Endothelial cell of umbilical vein (primary cell): ENCODE results near the gene PPIB. TPM values are rescaled to one million over a fixed set of nuclear protein-coding genes. Genes with fewer than 3 reads are reported as not detected.
A peak's percentile ranks its signal among the peaks of the same experiment; 100 is the strongest.

Source experiments
- BruUV-seq: library from RNA; stranded (reverse); fragments of 400-500 nt; replicated peaks from 2 replicates; lab custom pipeline; 2021; lab: Mats Ljungman, UMichigan
- CTCF ChIA-PET: fragments of 300-600, 350-600 bp; sonication (Branson Sonifier 250); formaldehyde crosslinking; loops from one replicate; lab custom pipeline; 2021; ENCODE audit warnings: antibody characterized with exemption, inconsistent platforms; lab: Charles Lee
- POLR2A ChIA-PET: fragments of 300-600, 350-600 bp; sonication (Branson Sonifier 250); formaldehyde crosslinking; loops from one replicate; lab custom pipeline; 2021; ENCODE audit warnings: antibody characterized with exemption, inconsistent platforms; lab: Charles Lee
- DNase-seq: peaks from one replicate; pipeline ENCODE4 v3.0.0-alpha.2; 2011; ENCODE audit warnings: low read depth, low spot score
- FAIRE-seq: peaks from 2 replicates; lab custom pipeline; 2011; peaks lifted over from hg19 to GRCh38; lab: Jason Lieb, UNC
- H2AFZ ChIP-seq: 2 replicates; pipeline ENCODE4 v1.6.0; 2012; ENCODE audit warnings: low read depth, low read length, control low read depth, inconsistent platforms
- H3K27ac ChIP-seq: 2 replicates; pipeline ENCODE4 v1.5.1; 2011; ENCODE audit warnings: low read depth, mild to moderate bottlenecking, control low read depth, low read length, moderate library complexity; ENCODE audit not compliant: insufficient read depth
- H3K27me3 ChIP-seq, 2 experiments: 2 replicates each; pipeline versions ENCODE4 v1.6.0 to v1.6.1; 2011; ENCODE audit warnings: low read length in 2 of 2, mixed read lengths in 1 of 2; ENCODE audit not compliant: control insufficient read depth in 2 of 2, insufficient read depth in 2 of 2
- H3K36me3 ChIP-seq, 2 experiments: 2 replicates in 1 of 2; 3 replicates in 1 of 2; pipeline ENCODE4 v1.5.1; 2011; ENCODE audit warnings: low read length in 2 of 2, mild to moderate bottlenecking in 1 of 2, moderate library complexity in 1 of 2; ENCODE audit not compliant: control insufficient read depth in 2 of 2, insufficient read depth in 2 of 2; ENCODE audit errors: extremely low read depth in 1 of 2
- H3K4me1 ChIP-seq: 3 replicates; pipeline ENCODE4 v1.5.1; 2011; ENCODE audit warnings: mild to moderate bottlenecking, low read length; ENCODE audit not compliant: control insufficient read depth, insufficient read depth; ENCODE audit errors: extremely low read depth
- H3K4me2 ChIP-seq: 2 replicates; pipeline ENCODE4 v1.6.1; 2011; ENCODE audit warnings: low read length, control low read depth, mixed read lengths; ENCODE audit not compliant: insufficient read depth
- H3K4me3 ChIP-seq, 3 experiments: fragments of 200-600 bp in 1 of 3; sonication (generic), shearing (Covaris generic) in 1 of 3; replicated peaks in 1 of 3; 2 replicates each; pipeline ENCODE4 v1.5.1; 2011 to 2016; ENCODE audit warnings: control low read depth in 3 of 3, low read length in 3 of 3, mild to moderate bottlenecking in 2 of 3, inconsistent platforms in 1 of 3, low read depth in 1 of 3, moderate library complexity in 1 of 3; ENCODE audit not compliant: insufficient read depth in 1 of 3
- H3K79me2 ChIP-seq: 2 replicates; pipeline ENCODE4 v1.6.0; 2012; ENCODE audit warnings: low read length, inconsistent platforms; ENCODE audit not compliant: control insufficient read depth, insufficient read depth
- H3K9ac ChIP-seq: replicated peaks from 2 replicates; pipeline ENCODE3; 2011; ENCODE audit warnings: low read length, control low read depth; ENCODE audit not compliant: insufficient read depth; ENCODE audit errors: extremely low read depth
- H3K9me1 ChIP-seq: replicated peaks from 3 replicates; pipeline ENCODE4 v1.6.0; 2011; ENCODE audit warnings: mild to moderate bottlenecking, low read length; ENCODE audit not compliant: control insufficient read depth, insufficient read depth; ENCODE audit errors: extremely low read depth
- H3K9me3 ChIP-seq: replicated peaks from 2 replicates; pipeline ENCODE4 v1.5.1; 2012; ENCODE audit warnings: low read length, inconsistent platforms; ENCODE audit not compliant: control insufficient read depth, insufficient read depth
- H4K20me1 ChIP-seq: replicated peaks from 2 replicates; pipeline ENCODE3; 2011; ENCODE audit warnings: mild to moderate bottlenecking, low read length; ENCODE audit not compliant: control insufficient read depth, insufficient read depth; ENCODE audit errors: extremely low read depth
- CTCF ChIP-seq, 2 donors: IDR thresholded peaks; 1 replicate in 1 of 2; 2 replicates in 1 of 2; pipeline ENCODE4 v1.5.1; 2011; ENCODE audit warnings: low read length in 2 of 2, mild to moderate bottlenecking in 2 of 2, moderate library complexity in 2 of 2, control low read depth in 1 of 2, inconsistent platforms in 1 of 2, low read depth in 1 of 2; ENCODE audit not compliant: insufficient read depth in 1 of 2; ENCODE audit errors: extremely low read depth in 1 of 2
- FOS ChIP-seq: IDR thresholded peaks from 2 replicates; pipeline ENCODE4 v1.6.1; 2011; ENCODE audit warnings: mild to moderate bottlenecking, low read length, moderate library complexity, borderline replicate concordance; ENCODE audit not compliant: insufficient read depth
- MYC ChIP-seq: IDR thresholded peaks from one replicate; pipeline ENCODE4 v1.6.1; 2011; ENCODE audit warnings: mild to moderate bottlenecking, low read depth, low read length
- dilution Hi-C: fragments of 300-500 bp; cut with MboI; formaldehyde crosslinking; loops from one replicate; pipeline ENCODE4 v1.15.0; 2019; ENCODE audit warnings: low sequenced_read_pairs; ENCODE audit not compliant: extremely low pct_ligation_motif_present
- intact Hi-C: fragments of 100-400 bp; cut with micrococcal nuclease; formaldehyde crosslinking; loops from one replicate; pipeline ENCODE4 v1.10.0; 2022
- polyA plus RNA-seq, 4 experiments: library from polyadenylated mRNA; depleted of rRNA in 3 of 4; stranded (reverse) in 3 of 4; unstranded in 1 of 4; fragments of >200 nt; gene quantifications; 2 replicates each; pipeline versions ENCODE4 v1.2.1 to v1.2.3, GENCODE V29; 2011 to 2012; ENCODE audit warnings: missing spikeins in 1 of 4
- total RNA-seq: library from RNA; stranded (reverse); gene quantifications from 2 replicates; pipeline ENCODE4 v1.2.3, GENCODE V29; 2021

Gene PPIB
- total and polyA plus RNA-seq, 2 donors (not counting 3 experiments of a cell fraction or from before 2014, with no cell fraction given), result 840 to 1,240 TPM

GRCh38 chr15:64191971-64192830, 29.4 kb upstream of the PPIB start:
- ChIA-PET POLR2A (no interaction called here), CTCF (interaction anchor here (0.8 to 1.3 kb wide), 2 partner anchors 8 to 10 kb away, joined by 3 read pairs; no protein-coding TSS in a partner anchor)
- Histone ChIP-seq H3K36me3 (no peaks in the 10 kb centered on the region), H3K9me1 (no peaks in the 10 kb centered on the region), H3K27me3 (no peaks in the 10 kb centered on the region), H3K4me3 (no peak overlapping the region), H3K4me2 (no peak overlapping the region), H3K9me3 (no peaks in the 10 kb centered on the region), H3K4me1 (no peaks in the 10 kb centered on the region), H3K27ac (no peak overlapping the region), H3K9ac (no peak overlapping the region), H4K20me1 (no peaks in the 10 kb centered on the region), H3K79me2 (no peaks in the 10 kb centered on the region), H2AFZ (no peak overlapping the region)
- DNase-seq (no peak), FAIRE-seq (no peak)
- dilution Hi-C loops (no loop called here), intact Hi-C loops (no loop called here)
- no TSS peak for BruUV-seq
- no peak for TF ChIP-seq CTCF (IDR thresholded peaks at IDR 0.05; ENCODE audit: extremely low read depth in 1 of 2, insufficient read depth in 1 of 2, low read depth in 1 of 2, low read length in 2 of 2)

- TF ChIP-seq FOS, result no peak
- TF ChIP-seq MYC, result no peak
- TF ChIP-seq CTCF (IDR thresholded peaks at IDR 0.05; ENCODE audit: extremely low read depth in 1 of 2, insufficient read depth in 1 of 2, low read depth in 1 of 2, low read length in 2 of 2), result no peak
- CTCF ChIA-PET, result interaction anchor here (1.4 kb wide), 1 partner anchor 22 kb away, joined by 4 read pairs; no protein-coding TSS in a partner anchor
- peaks cover 0 to 2% of the 10 kb centered on the region in 2 experiments for H3K36me3 ChIP-seq
- H4K20me1 ChIP-seq, result no peaks in the 10 kb centered on the region
- no peak overlapping the region for H3K4me3 ChIP-seq
- no peak overlapping the region for H3K27ac ChIP-seq
- H3K9me1 ChIP-seq, result no peaks in the 10 kb centered on the region
- no peak overlapping the region for H2AFZ ChIP-seq
- no peak overlapping the region for H3K4me2 ChIP-seq
- H3K4me1 ChIP-seq, result no peaks in the 10 kb centered on the region
- POLR2A ChIA-PET, result no interaction called here
- BruUV-seq, result no TSS peak
- H3K79me2 ChIP-seq, result no peaks in the 10 kb centered on the region
- FAIRE-seq (peak; percentile 35), DNase-seq (peak; percentile 27)
- no peak overlapping the region for H3K9ac ChIP-seq
- dilution Hi-C loops (no loop called here), intact Hi-C loops (no loop called here)
- H3K27me3 ChIP-seq, result no peaks in the 10 kb centered on the region
- H3K9me3 ChIP-seq, result no peaks in the 10 kb centered on the region
Measured at GRCh38 chr15:64187396-64188191, 24.8 kb upstream of the PPIB start.
